SKM-1 treated with dmso at 0.1 percent for 144 hours (cell line): ENCODE results near the gene ZNF236.
"Not testable (repeated sequence)": the region's sequence is repeated elsewhere in the genome, so short reads cannot be mapped to it uniquely, and the experiment has no call there.

Experiments
- DNase-seq: peaks from one replicate; lab custom pipeline; 2025; ENCODE audit not compliant: unreplicated experiment; lab: John Stamatoyannopoulos, UW

The ZNF236 gene

GRCh38 chr18:76943542-76944339 lies 121.4 kb downstream of the ZNF236 start:
- DNase-seq, result no peak

- not testable (repeated sequence) for DNase-seq
These were observed 122.0 kb downstream of the ZNF236 start for GRCh38 chr18:76944346-76944745.

- no peak for DNase-seq
These were observed 126.0 kb downstream of the ZNF236 start for GRCh38 chr18:76948345-76948744.

GRCh38 chr18:76951456-76952247 lies 129.3 kb downstream of the ZNF236 start:
- DNase-seq, result no peak

- DNase-seq, result no peak
These were observed 130.4 kb downstream of the ZNF236 start for GRCh38 chr18:76952747-76953146.

- no peak for DNase-seq
These were observed 130.8 kb downstream of the ZNF236 start for GRCh38 chr18:76953156-76953555.

GRCh38 chr18:76953583-76954233 lies 131.4 kb downstream of the ZNF236 start:
- no peak for DNase-seq

GRCh38 chr18:76955524-76956170 lies 133.3 kb downstream of the ZNF236 start:
- no peak for DNase-seq

- DNase-seq, result no peak
These were observed 134.3 kb downstream of the ZNF236 start for GRCh38 chr18:76956648-76957047.

- DNase-seq, result no peak
These were observed 135.3 kb downstream of the ZNF236 start for GRCh38 chr18:76957384-76958355.

- DNase-seq, result no peak
These were observed 136.5 kb downstream of the ZNF236 start for GRCh38 chr18:76958692-76959341.

GRCh38 chr18:76959605-76960004 lies 137.2 kb downstream of the ZNF236 start:
- DNase-seq, result no peak

- no peak for DNase-seq
These were observed 138.2 kb downstream of the ZNF236 start for GRCh38 chr18:76960528-76961035.

- no peak for DNase-seq
These were observed 140.5 kb downstream of the ZNF236 start for GRCh38 chr18:76962851-76963250.

- no peak for DNase-seq
These were observed 141.6 kb downstream of the ZNF236 start for GRCh38 chr18:76963936-76964335.

GRCh38 chr18:76965555-76966151 lies 143.3 kb downstream of the ZNF236 start:
- DNase-seq, result not testable (repeated sequence)

GRCh38 chr18:76967299-76967698 lies 144.9 kb downstream of the ZNF236 start:
- not testable (repeated sequence) for DNase-seq

- DNase-seq, result no peak
These were observed 145.5 kb downstream of the ZNF236 start for GRCh38 chr18:76967721-76968472.
